HPDE6-E6E7 (cell line): ENCODE measurements around the gene CEP95.
"Not testable (repeated sequence)": the region's sequence is repeated elsewhere in the genome, so short reads cannot be mapped to it uniquely, and the experiment has no call there.

ENCODE experiments used
- DNase-seq: peaks from one replicate; pipeline ENCODE4 v3.0.0; 2011; ENCODE audit warnings: missing footprints; ENCODE audit errors: extremely low spot score

Gene CEP95, protein sequence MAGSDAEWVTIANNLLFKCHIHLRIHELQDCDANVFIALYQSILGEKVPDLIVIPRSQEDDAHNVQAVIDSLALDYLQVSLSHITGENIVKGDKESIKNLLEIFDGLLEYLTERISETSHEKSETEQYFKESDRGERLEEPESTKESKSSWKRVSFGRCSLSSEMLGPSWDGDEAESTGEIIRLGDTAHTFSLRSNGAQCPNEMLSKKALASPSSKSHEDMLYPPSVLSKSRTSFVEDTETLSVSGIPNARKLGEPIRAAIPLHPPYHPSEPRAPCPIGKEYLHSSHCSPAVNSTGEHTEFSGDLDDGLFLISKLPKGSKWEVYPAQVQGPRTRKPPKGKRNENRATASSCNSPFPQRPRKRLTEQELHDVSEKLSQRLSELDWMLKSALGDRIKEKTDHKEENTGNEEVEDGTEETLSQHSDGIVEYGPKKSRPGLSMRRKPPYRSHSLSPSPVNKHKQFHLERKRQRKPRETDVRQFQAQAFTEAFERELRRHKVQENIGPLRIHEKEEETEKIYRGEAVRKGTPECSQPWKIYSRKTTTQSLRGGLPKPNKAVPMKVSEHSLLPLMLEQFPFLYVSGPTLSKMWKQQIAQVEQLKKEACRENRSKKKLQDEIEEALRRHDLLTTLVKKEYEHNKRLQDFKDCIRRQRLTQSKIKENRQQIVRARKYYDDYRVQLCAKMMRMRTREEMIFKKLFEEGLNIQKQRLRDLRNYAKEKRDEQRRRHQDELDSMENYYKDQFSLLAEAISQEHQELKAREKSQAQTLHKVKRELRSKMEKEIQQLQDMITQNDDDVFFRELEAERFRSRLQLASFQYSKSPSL

DNA sequence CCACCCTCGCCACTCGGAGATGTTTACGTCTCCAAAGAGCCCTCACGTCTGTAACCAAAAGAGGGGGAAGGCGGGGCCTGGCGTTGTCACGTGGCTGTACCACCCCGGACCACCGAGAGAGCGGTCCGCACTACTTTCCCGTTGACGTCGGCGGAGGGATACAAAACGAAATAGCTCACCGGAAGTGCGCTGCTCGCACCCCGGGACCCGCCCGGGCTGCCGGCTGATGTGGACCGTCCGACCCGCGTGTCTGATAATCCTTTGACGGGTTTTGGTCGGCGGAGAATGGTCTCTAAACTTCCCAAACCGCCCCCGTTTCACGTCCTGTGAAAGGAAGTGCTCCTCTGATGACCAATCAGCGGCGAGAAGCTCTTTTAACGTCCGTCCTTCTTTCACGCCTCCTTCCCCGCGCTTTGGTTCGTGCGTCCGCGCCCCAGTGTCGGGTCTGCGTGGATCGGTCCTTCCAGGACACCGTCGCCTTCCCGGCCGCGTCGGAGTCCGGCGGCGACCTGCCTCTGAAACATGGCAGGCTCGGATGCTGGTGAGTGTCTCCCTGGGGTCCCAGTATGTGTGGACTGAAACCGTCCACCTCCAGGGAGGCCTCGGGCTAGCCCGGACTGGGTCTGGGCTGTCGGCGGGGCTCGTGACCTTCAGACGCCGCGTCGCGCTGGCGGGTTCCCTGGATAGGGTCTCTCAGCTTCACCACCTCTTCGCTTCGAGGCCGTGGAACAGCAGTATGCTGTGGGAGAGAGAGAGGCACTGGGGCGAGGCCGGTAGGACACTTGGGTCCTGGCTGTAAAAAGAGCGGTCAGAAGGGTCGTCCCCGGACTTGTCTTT lies at the start of gene CEP95:
Gene CEP95, plus strand, starts transcription at position 402 of the 837 bp plus-strand sequence. Its CDS starts 121 bp downstream, at position 523.
- DNase-seq: peak; percentile 75

DNA sequence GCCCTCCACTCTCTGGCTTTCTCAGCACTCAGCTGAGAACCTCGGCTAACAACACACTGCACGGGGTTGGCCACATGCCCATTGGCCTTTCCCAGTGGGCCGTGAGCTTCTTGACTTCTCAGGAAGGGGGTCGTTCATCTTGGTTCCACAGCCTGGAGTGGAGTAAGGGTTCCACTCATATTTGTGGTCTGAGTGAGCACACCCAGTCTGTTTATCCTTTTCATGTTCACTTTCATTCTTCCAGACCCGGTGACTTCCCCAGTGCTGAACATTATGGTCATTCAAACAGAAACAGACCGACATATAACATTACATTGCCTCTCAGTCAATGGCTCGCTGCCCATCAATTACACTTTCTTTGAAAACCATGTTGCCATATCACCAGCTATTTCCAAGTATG lies 49.6 kb upstream of the CEP95 start:
- no peak for DNase-seq

DNA sequence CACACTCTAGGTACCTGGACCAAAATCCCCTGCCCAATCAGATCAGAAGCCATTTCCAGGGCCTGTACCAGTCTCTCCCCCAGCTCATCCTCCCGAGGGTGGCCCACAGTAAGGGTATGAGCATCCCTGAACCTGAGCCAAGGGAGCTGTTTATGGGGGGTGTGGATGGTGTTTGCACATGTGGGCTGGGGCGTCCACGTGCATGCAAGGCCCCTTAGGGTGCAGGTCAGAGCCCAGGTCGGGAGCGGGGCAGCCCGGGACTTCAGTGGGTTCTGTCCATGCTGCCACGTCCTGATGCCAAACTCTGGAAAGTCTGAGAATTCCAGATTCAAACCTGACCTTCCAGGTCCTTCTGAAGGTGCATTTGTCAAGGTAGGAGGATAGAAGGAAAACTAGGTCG lies 48.0 kb upstream of the CEP95 start:
- DNase-seq: no peak

DNA sequence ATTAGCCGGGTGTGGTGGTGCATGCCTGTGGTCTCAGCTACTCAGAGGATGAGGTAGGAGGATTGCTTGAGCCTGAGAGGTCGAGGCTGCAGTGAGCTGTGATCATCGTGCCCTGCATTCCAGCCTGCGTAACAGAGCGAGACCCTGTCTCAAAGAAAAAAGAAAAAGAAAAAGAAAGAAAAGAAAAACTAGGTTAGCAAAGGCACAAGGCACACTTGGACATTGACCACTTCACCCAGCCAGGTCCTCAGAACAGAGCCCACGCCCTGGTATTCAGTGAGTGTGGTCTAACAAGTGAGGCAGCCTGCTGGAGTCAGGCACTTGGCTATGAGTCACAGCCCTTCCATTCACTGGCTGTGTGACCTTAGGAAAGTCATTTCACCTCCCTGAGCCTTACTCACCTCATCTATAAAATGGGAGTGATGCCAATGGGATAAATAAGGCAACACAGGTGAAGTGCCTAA lies 47.5 kb upstream of the CEP95 start:
- peak; percentile 34 for DNase-seq

DNA sequence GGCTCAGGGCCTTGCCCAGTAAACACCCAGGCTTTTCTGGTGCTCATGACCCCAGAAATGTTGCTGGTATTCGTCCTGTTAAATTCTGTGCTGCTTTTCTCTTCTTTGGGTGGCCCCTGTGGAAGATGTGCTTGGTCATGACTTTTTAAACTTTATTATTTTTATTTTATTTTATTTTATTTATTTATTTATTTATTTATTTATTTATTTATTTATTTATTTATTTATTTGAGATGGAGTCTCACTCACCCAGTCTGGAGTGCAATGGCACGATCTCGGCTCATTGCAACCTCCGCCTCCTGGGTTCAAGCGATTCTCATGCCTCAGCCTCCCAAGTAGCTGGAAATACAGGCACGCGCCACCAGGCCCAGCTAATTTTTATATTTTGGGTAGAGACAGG lies 47.0 kb upstream of the CEP95 start:
- not testable (repeated sequence) for DNase-seq

DNA sequence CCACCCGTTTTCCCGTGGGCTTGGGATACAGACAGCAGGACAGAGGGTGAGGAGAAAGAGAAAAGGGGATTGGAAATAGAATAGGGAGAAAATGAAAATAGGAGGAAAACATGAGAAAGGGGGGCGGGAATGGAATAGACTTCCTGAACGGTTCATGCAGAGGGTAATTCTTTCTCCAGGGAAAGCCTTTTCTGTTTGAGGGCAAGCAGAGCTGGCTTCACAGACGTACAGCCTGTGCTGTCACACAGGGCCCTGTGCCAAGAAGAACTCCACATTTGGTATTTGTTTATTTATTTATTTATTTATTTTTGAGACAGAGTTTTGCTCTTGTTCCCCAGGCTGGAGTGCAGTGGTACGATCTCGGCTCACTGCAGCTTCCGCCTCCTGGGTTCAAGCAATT lies 45.8 kb upstream of the CEP95 start:
- no peak for DNase-seq

DNA sequence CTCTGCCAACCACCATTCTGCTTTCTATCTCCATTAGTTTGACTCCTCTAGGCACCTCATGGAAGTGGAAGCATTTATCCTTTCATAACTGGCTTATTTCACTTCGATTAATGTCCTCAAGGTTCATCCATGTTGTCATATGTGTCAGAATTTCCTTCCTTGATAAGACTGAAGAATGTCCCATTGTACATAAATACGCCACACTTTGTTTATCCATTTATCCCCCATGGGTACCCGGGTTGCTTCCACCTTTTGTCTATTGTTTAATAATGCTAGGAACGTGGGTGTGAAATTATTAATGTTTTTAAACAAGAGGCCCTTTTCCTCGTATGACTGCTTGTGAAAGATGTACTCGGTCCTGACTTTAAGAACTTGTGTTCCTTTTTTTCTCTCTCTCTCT lies 45.0 kb upstream of the CEP95 start:
- DNase-seq: no peak

DNA sequence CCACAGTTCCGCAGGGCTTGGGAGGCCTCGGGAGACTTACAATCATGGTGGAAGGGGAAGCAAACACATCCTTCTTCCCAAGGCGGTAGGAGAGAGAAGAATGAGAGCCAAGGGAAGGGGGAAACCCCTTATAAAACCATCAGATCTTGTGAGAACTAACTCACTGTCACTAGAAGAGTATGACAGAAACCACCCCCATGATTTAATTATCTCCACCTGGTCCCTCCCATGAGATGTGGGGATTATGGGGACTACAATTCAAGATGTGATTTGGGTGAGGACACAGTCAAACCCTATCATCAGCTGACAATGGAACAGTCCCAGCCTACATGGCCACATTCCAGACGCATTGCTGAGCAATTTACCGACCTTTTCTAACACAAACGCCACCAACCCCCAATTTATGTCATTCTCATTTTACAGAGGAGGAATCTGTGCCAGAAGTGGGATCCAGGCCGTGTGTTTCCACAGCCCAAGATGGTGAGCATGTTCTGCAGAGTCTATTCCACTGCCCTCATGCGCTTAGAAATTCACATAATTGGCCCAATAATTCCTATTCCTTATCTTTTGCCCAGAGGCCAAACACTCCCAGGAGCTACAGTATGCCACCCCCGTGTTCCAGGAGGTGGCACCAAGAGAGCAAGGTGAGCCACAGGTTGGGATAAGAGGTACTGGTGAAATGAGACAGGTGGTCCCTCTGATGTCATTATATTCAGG lies 40.6 kb upstream of the CEP95 start:
- DNase-seq: no peak

DNA sequence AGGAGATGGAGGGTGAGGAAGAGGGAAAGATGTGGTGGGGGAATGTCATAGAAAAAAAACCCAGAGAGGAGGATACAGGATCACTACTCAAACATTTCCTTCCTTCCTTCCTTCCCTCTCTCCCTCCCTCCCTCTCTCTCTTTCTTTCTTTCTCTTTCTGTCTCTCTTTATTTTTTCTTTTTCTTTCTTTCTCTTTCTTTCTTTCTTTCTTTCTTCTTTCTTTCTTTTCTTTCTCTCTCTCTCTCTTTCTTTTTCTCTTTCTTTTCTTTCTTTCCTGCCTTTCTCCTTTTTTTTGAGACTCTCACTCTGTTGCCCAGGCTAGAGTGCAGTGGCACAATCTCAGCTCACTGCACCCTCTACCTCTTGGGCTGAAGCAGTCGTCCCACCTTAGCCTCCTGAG lies 39.9 kb upstream of the CEP95 start:
- DNase-seq: not testable (repeated sequence)

DNA sequence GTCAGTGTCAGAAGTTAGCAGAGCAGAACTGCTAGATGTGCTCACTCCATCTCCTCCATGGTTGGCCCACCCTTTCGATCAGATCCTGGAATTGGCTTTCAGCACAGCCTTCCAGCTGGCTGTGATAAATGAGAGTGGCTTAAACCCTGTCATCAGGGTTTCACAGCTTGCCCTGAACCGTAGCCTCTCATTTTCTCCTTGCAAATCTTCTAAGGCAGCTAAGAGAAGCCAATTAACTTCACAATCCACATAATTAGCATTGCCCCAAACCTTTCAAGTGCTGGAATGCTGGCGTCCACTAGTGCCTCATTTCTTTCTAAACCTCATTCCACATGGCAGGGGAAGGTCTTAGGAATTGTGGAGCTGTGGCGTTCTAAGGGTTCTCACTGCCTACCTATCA lies 36.2 kb upstream of the CEP95 start:
- no peak for DNase-seq

DNA sequence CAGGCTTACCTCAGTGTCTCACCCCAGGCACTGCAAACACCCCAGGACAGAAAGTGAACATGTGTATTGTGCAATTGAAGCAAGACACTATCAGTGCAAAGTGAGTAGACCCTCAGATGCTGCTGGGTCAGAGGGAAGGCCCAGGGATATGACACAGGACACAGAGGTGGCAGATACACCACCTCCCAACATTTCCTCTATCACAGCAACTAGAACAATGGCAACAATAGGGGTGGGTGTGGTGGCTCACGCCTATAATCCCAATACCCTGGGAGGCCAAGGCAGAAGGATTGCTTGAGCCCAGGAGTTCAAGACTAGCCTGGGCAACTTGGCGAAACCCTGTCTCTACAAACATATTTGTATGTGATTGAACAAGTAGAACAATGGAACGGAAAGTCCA lies 35.3 kb upstream of the CEP95 start:
- DNase-seq: no peak

DNA sequence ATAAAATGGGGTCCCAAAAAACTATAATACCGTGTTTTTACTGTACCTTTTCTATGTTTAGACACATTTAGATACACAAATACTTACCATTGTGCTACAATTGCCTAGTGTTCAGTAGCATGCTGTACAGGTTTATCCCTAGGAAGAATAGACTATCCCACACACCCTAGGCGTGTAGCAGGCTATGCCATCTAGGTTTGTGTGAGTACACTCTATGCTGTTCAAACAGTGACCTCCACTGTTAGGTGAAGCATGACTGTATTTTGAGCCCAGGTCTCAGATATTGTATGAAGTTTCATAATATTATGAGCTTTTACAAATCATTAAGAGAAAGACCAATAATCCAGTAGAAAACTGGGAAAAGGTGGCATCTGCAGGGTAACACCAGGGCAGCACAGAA lies 34.2 kb upstream of the CEP95 start:
- no peak for DNase-seq

DNA sequence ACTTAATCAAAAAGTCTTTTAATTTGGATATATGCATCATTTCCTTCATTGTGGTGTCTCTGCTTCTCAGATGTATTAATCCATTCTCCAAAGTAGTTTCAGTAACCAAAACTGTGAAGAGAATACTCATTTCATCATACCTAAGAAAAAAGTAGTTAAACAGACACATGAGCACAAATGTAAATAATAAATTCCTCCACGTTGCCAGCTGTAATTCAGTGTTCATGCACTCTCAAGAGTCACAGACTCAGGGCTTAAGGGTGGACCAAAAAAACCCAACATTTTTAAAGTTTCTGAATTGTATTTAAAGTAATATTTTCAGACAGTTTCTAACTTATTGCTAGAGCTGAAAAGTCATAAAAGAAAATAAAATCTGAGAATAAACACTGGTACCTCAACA lies 28.9 kb upstream of the CEP95 start:
- no peak for DNase-seq

DNA sequence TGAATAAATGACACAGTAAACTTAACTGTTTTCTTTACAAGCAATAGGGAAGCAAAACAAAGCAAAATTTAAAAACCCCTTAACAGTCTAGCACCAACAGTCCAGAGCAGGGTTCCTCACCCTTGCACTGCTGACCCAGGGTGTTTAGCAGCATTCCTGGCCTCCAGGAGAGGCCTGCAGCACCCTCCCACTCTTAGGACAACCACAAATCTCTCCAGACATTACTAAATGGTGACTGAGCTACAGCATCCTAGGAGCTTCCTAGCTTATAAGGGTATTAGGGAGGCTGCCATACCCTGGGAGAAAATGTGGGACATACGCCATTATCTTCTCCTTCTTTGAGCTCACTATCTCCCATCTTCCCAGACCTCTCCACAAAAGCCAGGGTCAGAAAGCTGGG lies 25.8 kb upstream of the CEP95 start:
- DNase-seq: no peak

DNA sequence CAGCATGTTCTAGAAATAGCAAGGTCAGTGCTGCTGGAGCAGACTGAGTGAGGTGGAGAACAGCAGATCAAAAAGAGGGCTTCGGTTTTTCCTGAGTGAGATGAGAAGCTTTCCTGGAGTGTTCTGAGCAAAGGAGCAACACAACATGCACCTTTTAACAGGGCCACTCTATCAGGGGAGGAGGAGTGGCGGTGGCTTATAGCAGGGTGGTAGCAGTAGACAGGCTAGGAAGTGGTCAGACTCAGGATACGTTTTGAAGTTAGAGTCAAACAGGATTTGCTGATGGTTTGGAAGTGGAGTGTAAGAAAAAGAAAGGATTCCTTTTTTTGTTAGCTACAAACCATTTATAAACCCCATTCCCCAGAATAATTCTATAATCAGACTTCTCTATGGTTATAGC lies 22.4 kb upstream of the CEP95 start:
- DNase-seq: no peak

DNA sequence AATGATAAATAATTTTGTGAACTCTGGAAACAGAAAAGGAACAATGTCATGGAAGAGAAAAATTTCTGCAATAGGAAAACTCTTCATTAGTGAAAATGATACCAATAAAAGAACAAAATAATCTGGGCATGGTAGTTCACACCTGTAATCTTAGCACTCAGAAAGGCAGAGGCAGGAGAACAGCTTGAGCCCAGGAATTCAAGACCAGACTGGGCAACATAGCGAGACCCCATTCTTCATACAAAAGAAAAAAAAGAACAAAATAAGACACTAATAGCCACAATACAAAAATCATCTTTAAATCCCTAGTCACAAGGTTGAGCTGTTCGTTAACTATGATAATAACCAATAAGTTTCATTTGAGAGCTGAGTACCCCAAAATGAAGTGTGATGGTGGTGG lies 18.5 kb upstream of the CEP95 start:
- no peak for DNase-seq

DNA sequence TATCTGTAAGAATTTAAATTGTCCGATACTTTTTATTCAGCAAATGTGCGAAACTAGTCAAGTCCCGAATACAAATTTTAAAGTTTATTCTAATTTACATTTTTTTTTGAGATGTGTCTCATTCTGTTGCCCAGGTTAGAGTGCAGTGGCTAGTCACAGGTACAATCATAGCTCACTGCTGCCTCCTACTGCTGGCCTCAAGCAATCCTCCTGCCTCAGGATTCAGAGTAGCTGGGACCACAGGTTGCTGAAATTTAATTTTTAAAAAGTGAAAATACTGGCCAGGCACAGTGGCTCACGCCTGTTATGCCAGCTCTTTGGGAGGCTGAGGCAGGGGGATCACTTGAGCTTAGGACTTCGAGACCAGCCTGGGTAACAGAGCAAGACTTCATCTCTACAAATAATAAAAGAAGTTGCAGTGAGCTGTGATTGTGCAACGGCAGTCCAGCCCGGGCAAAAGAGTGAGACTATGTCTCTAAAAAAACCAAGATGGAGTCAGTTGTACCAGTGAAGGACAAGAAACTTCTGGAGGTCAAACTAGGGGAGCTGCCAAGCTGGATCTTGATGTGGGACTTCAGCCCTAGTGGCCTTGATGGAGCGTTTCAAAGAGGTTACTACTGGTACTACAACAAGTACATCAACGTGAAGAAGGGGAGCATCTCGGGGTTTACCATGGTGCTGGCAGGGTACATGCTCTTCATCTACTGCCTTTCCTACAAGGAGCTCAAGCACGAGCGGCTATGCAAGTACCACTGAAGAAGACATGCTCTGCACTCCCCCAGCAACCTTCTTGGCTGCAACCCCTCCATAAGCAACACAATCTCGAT lies 15.5 kb upstream of the CEP95 start:
- DNase-seq: no peak

DNA sequence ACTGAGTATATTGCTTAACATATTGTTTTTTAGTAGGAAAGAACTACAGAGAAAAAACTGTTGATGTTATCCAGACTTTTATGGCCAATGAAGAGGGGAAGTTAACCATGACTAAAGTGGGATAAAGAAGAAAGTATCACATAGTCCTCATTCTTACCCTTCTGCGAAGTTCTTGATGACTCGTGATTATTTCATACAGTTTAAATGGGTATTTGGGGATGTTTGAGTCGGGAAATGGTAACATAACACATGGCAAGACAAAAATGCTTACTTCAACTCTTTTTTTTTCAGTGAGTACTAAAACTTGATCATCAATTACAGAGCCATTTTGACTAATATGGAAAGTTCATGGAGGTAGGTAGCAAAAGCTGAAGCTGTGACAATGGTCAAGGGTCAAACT lies 14.8 kb upstream of the CEP95 start:
- DNase-seq: no peak

DNA sequence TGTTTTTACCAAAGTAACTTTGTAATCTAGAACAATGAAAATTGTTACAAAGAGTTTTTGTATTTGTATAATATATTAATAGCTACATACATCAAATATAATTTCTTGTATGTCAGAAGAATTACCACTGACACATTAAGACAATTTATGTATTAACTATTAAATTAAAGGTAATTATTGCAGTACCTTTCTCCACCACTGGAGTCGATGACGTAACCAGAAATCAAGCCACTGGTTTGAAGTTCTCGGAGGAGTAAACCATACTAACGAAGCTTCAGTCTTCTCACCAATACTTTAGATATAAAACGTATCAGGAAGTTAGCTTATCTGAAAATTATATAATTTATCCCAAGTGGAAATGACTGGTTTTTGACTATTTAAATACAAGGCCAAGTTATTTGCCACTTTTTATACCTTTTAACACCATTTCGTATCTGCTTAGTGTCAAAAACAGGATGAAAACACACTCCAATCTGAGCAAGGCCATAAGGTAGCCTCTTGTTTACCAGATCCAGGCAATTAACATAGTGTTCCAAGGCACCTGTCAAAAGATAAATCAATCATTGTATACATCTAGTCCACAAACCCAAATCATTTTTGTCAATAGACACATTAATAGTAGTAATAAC lies 14.2 kb upstream of the CEP95 start:
- no peak for DNase-seq

DNA sequence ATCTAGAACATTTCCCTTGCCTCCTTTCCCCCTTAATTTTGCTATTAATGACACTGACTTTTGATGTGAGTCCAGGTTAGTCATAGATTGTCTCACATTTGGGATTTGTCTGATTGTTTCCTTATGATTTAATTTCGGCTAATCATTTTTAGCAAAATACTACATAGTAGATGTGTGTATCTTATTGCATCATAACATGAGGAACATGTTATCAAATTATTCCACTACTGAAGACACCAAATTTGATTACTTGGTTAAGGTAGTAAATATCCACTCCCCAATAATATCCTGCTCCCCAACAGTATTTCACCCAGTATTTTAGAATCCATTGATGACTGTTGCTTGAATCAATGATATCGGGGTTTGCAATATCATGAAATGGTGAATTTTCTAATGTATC lies 12.7 kb upstream of the CEP95 start:
- DNase-seq: no peak
